ENCODE data around the gene TMC2. TPM values are rescaled to one million over a fixed set of nuclear protein-coding genes. Genes with fewer than 3 reads are reported as not detected.

TMC2 gene
- total RNA-seq, 2 donors from 2014 or later: 0.25 TPM; not detected in 1

DNA sequence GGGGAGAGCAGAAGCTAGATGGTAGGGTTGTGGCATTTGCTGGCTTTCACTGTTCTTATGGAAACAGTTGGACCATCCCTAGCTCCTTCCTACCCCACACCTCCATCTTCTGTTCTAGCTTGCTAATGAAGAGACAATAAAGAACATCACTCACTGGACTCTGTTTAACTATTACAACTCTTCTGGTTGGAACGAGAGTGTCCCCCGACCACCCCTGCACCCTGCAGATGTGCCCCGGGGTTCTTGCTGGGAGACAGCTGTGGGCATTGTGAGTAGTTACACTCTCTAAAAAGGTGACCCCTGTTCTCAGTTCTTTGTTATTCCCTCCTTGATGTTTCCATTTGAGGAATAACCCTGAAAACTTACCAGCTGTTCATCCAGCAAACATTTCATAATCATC, 75.7 kb downstream of the TMC2 start:
- intact Hi-C loops (cut with DNase I): no loop called here
- H3K9ac ChIP-seq (ENCODE audit: low read depth in 2 of 2, low read length in 2 of 2): no peak overlapping the region
- H3K27me3 ChIP-seq: no peaks in the 10 kb centered on the region
- no peaks in the 10 kb centered on the region for H3K36me3 ChIP-seq
- H3K9me3 ChIP-seq: no peaks in the 10 kb centered on the region
- no peak overlapping the region for H3K27ac ChIP-seq
- no peaks in the 10 kb centered on the region for H3K4me1 ChIP-seq
- no peak overlapping the region for H3K4me3 ChIP-seq
- TF ChIP-seq, protein P1, sequence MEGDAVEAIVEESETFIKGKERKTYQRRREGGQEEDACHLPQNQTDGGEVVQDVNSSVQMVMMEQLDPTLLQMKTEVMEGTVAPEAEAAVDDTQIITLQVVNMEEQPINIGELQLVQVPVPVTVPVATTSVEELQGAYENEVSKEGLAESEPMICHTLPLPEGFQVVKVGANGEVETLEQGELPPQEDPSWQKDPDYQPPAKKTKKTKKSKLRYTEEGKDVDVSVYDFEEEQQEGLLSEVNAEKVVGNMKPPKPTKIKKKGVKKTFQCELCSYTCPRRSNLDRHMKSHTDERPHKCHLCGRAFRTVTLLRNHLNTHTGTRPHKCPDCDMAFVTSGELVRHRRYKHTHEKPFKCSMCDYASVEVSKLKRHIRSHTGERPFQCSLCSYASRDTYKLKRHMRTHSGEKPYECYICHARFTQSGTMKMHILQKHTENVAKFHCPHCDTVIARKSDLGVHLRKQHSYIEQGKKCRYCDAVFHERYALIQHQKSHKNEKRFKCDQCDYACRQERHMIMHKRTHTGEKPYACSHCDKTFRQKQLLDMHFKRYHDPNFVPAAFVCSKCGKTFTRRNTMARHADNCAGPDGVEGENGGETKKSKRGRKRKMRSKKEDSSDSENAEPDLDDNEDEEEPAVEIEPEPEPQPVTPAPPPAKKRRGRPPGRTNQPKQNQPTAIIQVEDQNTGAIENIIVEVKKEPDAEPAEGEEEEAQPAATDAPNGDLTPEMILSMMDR (IDR thresholded peaks at IDR 0.05): no peak
- DNase-seq: no peak

DNA sequence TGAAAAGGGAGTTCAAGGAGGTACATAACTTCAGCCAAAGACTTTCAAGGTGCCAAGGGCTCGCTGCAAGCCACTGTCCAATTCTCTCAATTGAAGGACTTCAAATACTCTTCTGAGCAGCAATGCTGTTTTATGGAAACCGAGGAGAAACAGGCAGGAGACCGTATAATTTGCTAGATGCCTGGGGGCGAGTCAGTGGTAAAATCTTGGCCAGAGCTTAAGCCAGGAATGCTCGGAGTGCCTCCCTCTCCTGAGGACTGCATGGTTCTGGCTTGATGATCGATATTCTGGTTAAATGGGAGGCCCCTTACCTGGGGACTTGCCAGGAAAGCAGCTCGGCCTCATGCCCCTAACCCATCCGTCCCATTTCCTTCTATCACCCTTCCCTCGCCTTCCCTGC, 80.3 kb downstream of the TMC2 start:
- Histone ChIP-seq H3K27ac (no peak overlapping the region), H3K36me3 (no peaks in the 10 kb centered on the region), H3K27me3 (no peaks in the 10 kb centered on the region), H3K9ac (ENCODE audit: low read depth in 2 of 2, low read length in 2 of 2) (no peak overlapping the region), H3K4me1 (no peaks in the 10 kb centered on the region), H3K4me3 (no peak overlapping the region), H3K9me3 (no peaks in the 10 kb centered on the region)
- TF ChIP-seq, protein P1 (IDR thresholded peaks at IDR 0.05): no peak
- intact Hi-C loops (cut with DNase I): no loop called here
- no peak for DNase-seq

DNA sequence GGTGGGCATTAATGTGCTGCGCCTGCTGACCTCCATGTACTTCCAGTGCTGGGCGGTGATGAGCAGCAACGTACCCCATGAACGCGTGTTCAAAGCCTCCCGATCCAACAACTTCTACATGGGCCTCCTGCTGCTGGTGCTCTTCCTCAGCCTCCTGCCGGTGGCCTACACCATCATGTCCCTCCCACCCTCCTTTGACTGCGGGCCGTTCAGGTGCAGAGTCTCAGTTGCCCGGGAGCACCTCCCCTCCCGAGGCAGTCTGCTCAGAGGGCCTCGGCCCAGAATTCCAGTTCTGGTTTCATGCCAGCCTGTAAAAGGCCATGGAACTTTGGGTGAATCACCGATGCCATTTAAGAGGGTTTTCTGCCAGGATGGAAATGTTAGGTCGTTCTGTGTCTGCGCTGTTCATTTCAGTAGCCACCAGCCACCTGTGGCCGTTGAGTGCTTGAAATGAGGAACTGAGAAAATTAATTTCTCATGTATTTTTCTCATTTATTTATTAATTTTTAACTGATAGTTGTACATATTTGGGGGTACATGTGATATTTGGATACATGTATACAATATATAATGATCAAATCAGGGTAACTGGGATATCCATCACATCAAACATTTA, 80.8 kb downstream of the TMC2 start:
- Histone ChIP-seq H3K9ac (ENCODE audit: low read depth in 2 of 2, low read length in 2 of 2) (no peak overlapping the region), H3K36me3 (no peaks in the 10 kb centered on the region), H3K4me1 (no peaks in the 10 kb centered on the region), H3K9me3 (no peaks in the 10 kb centered on the region), H3K27me3 (no peaks in the 10 kb centered on the region), H3K27ac (no peak overlapping the region), H3K4me3 (no peak overlapping the region)
- DNase-seq: no peak
- TF ChIP-seq, protein P1 (IDR thresholded peaks at IDR 0.05): no peak
- intact Hi-C loops (cut with DNase I): no loop called here

DNA sequence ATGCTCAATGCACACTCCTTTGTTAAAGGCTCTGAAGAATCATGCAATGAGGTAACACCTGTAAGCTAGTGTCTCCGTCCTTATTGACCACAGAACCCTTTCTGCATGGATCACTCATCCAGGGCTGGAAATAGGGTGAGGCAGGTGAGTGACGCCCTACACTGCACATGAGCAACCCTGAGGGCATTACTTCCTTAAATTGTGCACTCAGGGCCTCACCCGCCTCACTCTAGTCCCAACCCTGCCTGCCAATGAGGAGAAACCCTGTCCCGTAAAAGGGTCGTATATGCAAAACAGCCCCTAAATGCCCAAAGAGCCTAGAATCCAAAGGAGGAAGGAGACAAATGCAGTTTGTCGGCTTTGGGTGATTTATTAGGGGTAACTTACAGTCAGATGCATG, 82.4 kb downstream of the TMC2 start:
- TF ChIP-seq, protein P1 (IDR thresholded peaks at IDR 0.05): no peak
- H3K9ac ChIP-seq (ENCODE audit: low read depth in 2 of 2, low read length in 2 of 2): no peak overlapping the region
- no peak overlapping the region for H3K4me3 ChIP-seq
- H3K4me1 ChIP-seq: no peaks in the 10 kb centered on the region
- intact Hi-C loops (cut with DNase I): no loop called here
- H3K9me3 ChIP-seq: no peaks in the 10 kb centered on the region
- no peaks in the 10 kb centered on the region for H3K27me3 ChIP-seq
- no peak for DNase-seq
- no peaks in the 10 kb centered on the region for H3K36me3 ChIP-seq
- no peak overlapping the region for H3K27ac ChIP-seq

DNA sequence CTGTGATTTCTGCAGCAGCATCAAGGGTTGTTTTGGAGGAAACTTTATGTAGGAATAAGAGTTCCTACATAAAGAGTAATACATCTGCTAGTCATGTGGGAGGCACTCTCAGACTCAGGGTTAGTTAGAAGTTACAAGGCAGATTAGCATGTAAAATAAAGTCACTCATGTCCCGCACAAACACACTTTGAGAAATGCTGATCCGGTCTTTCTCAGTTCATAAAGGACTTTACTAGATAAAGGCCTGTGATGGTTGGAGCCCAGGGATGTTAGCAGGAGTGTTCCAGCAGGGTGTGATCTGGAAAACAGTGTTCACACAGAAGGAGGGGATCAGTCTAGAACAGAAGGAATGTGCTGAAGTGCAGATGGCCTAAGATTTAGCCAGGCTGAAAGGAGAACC, 83.0 kb downstream of the TMC2 start:
- no peak overlapping the region for H3K4me3 ChIP-seq
- H3K27me3 ChIP-seq: no peaks in the 10 kb centered on the region
- no peak for DNase-seq
- TF ChIP-seq, protein P1 (IDR thresholded peaks at IDR 0.05): no peak
- H3K36me3 ChIP-seq: no peaks in the 10 kb centered on the region
- H3K9ac ChIP-seq (ENCODE audit: low read depth in 2 of 2, low read length in 2 of 2): no peak overlapping the region
- H3K9me3 ChIP-seq: no peaks in the 10 kb centered on the region
- no peak overlapping the region for H3K27ac ChIP-seq
- intact Hi-C loops (cut with DNase I): no loop called here
- no peaks in the 10 kb centered on the region for H3K4me1 ChIP-seq
